HT-29 (cell line): ENCODE measurements around the gene MAT2A. TPM values are rescaled to one million over a fixed set of nuclear protein-coding genes. Genes with fewer than 3 reads are reported as not detected.
"Not testable (repeated sequence)": the region's sequence is repeated elsewhere in the genome, so short reads cannot be mapped to it uniquely, and the experiment has no call there.

Source experiments
- DNase-seq: peaks from one replicate; pipeline ENCODE4 v3.0.0-alpha.2; 2015; ENCODE audit warnings: low spot score
- total RNA-seq: library from RNA; depleted of rRNA; stranded (reverse); fragments of >200 nt; shearing (Covaris generic); gene quantifications from 2 replicates; pipeline ENCODE4 v1.2.3, GENCODE V29; 2014

Gene MAT2A
- total RNA-seq, 1 experiment from 2014 or later = 205 TPM

DNA sequence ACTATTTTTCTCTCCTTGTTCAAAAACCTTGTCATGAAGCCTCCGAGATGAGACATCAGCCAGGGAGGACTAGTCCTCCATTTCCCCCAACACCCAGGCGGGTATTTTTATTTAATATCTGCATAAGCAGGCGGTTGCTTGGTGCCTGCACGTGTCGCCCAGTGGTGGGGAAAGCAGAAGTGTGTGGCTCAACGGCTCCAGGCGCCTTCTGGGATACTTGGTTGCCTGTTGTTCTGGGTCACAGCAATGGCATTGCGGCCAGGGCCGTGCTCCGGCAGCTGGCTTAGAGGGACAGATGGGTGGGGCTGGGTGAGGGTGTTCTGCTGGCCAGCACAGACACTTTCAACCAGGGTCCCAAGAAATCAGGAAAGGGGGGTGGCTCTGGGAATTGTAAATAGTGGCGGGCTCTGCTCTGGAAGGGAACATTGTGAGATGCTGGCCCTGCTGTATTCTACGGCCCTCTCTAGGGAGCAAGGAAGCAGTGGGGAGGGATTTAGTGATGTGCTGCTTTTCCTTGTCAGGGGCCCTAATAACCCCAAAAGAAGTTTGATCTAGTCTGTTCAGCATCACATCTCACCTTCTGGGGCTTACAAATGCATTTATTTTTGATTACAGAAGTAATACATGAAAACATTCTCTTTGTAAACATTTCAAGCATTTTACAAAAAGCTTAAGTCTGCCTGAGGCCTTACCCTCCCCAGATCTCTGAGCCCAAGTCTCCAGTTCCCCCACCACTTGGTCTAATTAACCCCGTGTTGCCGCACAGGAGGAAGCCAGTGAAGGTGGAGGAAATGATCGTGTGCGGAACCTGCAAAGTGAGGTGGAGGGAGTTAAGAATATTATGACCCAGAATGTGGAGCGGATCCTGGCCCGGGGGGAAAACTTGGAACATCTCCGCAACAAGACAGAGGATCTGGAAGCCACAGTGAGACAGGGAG lies 39.5 kb downstream of the MAT2A start:
- DNase-seq = peak; percentile 41

DNA sequence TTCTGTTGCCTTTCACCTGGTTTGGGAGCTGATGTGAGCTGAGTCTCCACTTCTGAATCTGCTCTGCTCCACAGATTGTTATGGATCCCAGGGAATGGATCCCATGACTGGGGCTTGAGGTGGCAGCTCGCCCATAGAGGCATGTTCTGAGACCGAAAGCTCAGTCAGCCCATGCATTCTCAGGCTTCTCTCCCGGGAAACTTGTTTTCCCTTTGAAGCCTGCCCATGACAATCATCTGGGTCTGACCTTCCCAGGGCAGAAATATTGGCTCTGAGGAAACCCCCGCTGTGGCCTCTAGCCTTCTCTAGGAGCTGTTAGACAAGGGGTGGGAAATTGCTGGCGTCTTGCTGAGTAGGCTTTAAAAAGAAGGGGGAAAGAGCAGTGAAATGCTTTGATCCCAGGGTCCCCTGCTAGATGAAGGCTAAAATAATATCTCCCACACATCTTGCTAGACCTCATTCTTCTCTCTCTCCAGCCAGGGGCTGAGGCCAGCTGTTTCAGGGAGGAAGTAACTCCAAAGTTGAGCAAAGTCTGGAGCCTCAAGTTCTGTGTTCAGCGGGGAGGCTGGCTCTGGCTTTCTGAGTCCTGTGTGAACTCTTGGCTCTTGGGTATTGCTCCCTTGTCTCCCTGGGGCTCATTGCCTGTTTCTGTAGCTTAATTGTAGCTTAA lies 40.4 kb downstream of the MAT2A start:
- no peak for DNase-seq

DNA sequence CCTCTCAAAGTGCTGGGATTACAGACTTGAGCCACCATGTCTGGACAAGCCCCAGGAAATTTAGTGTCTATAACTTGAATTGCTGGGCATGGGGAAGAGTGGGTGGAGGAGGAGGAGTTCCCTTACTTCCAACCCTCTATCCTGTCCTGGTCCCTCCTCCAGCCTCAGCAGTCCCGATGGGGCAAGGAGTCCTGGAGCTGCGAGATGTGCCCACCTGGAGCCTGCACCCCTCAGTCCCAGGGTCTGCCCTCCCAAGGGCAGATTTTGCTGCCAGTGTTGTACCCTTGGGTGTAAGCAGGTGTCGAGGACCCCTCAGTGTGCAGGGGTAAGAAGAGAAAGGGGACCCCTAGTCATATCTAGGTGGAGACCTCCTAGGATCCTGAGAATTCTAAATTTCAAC lies 41.2 kb downstream of the MAT2A start:
- DNase-seq = no peak

DNA sequence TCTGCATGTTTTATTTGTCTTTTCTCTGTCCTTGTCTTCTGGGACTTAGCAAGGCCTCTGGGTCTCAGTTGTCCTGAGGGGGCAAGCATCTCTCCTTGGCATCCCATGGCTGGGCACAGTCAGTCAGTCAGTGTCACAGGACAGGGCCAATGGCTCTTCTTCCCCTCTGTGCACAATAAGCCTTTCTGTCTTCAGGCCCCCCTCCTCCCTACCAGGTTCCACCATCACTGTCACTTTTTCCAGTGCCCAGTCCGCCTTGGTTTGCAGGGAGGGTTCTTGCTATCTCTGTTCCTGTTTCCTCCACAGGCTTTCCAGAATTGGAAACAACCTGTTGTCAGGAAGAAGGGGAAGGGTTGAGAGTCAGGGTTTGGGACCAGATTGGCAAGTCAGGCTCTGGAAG lies 43.5 kb downstream of the MAT2A start:
- no peak for DNase-seq

DNA sequence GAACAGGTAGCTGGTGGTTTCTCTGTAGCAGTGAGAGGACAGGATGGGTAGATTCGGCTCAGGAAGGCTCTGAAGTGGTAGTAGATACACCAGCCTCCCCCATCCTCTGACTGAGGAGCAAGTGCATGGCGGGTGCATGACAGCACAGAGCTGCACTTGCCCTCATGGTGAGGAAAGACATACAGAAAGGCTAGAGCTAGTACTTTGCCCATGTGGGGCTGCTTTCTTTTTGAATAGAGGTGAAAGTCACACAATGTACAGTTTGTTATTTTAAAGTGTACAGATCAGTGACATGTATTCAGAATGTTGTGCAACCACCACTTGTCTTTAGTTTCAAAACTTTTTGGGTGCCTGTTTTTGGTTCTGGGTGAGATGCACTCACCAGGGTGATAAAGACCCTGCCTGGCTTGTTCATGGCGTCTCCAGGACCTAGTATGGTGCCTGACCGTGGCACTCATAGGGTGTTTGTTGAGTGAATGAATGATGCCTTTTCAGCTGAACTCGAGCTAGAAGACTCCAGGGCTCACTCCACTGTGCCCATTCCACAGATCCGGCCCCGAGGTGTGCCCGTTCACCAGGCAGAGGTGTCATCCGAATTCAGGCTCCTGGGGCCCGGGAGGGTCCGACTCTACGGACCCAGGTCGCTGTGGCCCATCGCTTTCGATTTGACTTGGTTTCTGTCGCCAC lies 44.8 kb downstream of the MAT2A start:
- no peak for DNase-seq

DNA sequence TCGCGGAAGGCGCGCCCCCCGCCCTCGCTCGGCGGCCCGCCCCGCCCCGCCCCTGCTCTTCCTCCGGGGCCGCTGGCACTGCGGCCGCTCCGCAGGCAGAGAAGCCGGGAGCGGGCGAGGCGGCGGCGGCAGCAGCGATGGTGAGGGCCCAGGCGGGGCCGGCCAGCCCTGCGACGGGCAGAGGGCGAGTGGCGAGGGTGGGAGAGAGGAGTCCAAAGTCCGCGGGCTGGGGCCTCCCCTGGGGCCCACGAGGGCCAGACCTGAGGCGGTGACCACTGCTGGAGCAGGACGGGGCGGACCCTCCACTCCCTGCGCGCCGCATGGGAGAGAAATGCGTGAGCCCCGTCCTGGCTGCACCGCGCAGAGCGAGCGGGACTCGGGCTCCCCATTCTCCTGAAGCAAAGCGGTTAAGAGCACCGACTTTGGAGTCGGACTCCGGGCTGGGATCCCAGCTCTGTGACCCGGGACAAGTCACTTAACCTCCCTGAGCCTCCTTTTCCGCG lies 45.4 kb downstream of the MAT2A start, which contains the start of gene VAMP5:
VAMP5 (plus strand) TSS at position 78 of the 503 bp plus-strand sequence; CDS start at position 138, 60 bp downstream.
- DNase-seq = peak; percentile 46

DNA sequence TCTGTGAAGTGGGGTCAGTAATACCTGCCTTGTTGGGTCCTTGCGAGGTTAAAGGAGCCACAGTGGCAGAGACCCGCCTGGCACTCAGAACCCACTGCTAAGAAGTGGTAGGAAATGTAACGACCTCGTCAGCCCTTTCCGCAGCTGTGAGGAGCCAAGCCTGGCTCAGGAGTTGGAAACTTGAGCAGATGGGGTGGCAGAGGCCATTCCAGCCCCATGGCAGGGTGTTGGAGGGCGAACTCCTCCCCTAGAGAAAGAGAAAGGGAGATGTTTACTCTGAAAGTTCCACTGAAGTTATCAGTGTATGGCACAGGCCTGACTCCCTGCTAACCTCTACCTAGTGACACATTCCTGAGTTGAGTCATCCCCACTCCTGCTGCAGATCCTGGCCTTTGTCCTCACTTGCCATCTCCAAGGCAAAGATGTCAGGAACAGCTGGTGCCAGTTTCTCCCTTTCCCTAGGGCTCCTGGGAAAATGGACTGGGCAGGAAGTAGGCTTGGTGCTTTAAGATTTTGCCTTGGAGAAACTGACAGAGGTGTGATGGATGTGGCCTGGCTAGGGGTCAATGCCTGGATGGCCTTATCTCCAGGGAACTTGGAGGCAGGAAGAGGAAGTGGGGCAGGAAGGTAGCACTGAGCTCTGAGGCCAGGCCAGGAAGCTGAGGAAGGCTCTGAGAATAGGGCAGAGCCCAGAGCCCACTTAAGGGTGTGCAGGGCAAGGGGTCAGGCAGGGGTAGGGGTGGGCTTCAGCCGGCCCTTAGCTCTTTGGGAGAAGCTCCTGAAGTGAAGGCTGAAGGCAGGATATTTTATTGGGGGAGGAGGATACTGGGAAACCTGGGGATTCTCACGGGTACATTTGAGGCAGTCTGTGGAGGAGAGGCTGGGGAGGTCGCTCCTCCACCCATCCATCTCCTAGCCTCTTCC lies 46.2 kb downstream of the MAT2A start:
- peak; percentile 87 for DNase-seq

DNA sequence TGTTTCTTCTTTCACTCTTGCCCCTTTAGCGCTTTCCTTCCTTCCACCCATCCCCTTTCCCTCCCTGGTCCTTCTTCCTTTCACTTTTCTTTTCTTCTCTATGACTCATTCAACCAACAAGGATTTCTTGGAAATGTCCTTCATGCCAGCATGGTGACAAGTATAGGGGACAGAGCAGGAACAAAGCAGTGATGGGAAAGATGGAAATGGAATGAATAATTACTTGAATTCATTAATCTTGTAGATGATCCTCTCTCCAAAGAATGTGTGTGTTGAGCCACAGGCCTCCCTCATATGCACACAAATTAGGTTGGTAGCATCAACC lies 46.8 kb downstream of the MAT2A start:
- DNase-seq = peak; percentile 35

DNA sequence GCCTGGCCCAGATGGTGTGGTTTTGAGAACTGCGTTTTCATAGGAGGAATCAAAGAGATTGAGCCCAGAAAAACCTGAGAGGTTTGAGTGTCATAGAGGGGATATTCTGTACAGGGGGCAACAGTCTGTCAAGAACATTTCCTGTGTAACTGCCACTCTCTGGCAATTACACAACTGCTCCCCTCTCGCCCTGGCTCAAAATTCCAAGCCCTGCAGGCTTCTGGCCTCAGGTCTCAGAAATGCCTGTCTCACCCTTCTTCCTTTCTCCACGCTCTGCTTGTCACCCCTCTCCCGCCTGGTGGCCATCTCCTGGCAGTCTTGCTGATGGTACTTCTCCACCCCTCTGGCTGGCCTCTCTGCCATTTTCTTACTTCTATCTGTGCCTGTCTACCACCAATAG lies 49.3 kb downstream of the MAT2A start:
- DNase-seq = no peak

DNA sequence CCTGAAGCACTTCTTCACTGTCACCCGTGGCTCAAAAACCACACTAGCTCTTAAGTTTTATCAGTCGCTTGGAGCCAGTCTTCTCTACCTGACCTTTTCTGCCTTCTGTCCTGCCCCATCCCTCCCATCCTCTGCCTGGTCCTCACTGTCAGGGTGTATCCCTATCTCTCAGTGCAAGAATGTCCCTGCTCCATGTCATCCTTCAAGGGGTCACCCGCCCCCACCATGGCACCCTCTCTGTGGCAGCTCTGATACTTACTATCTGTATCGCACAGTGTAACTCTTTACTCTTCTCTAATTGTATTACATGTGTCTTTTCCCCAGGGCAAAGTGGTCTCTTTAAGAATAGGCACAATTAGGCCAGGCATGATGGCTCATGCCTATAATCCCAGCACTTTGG lies 49.7 kb downstream of the MAT2A start:
- DNase-seq = no peak

DNA sequence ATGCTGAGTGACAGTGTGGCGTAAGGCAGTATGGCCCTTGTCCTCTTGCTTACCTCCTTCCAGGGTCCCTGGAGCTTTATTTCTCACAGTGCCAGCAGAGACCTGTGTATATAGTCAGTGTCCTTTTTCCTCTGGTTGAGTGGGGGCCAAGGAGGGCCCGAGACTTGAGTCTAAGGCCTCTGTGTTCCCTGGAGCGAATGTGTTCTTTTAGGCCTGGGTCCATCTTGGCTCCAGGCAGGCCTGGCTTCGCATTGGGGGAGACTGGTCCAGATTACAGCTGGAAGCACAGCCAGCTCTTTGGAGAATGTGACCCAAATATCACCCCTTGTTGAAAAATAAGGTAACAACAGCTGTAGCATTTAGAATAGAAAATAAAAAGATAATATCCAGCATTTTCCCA lies 50.2 kb downstream of the MAT2A start:
- no peak for DNase-seq

DNA sequence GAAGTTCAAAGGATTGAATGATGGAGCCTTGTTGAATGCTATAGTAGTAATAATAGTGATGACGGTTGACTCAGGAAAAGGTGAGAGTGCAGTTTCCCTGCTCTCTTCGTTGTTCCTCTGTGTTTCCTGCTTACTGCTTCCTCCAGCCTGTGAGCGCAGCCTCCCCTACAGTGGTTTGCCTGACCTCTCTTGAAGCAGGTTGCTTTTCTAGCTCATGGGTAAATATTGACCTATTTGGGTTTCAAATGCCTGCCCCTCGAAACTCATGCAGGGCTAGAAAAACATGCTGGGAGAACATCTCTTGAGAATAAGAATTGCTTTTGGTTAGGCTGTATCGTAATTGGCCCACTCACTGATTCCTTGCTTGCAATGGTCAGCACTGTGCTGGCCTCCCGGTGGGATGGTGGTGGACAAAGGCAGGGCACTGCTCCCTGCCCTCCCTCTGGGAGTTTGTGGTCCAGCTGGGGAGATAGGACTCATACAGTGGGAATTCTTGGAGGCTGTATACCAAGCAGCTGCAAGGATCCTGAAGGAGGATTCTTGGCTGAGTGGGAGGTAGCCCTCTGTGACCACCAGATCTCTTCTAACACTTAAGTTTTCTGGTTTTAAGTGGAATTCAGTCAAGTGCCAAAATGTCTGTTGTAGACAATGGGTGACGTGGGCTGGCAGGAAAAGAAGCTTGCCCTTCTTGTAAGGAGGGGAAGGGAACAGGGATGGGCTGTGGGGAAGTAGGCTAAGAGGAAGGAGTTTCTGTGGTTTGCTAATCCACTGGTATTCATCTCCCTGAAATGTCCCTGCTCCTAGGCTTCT lies 51.2 kb downstream of the MAT2A start:
- DNase-seq = no peak

DNA sequence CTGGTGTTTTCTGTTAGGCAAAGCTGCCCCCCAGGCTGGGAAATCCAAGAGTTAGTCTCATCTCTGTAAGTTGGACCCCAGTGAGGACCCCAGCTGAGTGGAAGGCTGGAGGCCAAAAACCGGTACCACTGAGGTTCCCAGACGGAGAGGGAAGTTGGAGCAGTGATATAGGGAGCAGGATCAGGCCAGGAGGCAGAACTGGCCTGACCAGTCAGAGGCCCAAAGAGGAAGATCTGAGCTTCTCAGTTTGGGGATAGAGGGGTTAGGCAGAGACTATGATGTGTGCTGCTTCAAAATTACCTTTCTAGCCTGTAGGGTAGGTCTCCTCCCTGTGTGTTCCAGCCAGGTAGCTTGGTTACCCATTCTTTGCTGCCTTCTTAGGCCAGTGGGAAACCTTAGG lies 52.0 kb downstream of the MAT2A start:
- no peak for DNase-seq

DNA sequence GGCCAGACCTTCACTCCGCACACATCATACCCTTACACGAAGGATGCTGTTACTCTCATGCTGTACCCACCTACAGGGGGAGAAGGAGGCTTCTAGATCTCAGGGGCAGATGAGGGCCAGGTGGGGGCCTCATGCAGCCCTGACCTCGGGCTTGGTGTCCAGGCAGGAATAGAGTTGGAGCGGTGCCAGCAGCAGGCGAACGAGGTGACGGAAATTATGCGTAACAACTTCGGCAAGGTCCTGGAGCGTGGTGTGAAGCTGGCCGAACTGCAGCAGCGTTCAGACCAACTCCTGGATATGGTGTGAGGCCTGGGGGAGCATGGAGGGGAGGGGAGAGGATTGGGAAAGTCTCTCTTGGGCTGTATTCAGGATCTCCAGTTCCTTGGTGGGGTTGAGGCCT lies 52.6 kb downstream of the MAT2A start:
- no peak for DNase-seq

DNA sequence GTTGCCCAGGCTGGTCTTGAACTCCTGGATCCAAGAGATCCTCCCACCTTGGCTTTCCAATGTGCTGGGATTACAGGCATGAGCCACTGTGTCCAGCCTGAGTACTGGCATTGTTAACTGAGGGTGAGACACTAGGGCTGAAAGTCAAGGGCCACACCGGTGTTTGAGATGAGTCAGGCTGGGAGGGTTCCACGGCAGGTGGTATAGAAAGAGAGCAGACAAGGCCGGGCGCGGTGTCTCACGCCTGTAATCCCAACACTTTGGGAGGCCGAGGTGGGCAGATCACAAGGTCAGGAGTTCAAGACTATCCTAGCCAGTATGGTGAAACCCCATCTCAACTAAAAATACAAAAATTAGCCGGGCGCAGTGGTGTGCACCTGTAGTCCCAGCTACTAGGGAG lies 53.3 kb downstream of the MAT2A start:
- DNase-seq = not testable (repeated sequence)

DNA sequence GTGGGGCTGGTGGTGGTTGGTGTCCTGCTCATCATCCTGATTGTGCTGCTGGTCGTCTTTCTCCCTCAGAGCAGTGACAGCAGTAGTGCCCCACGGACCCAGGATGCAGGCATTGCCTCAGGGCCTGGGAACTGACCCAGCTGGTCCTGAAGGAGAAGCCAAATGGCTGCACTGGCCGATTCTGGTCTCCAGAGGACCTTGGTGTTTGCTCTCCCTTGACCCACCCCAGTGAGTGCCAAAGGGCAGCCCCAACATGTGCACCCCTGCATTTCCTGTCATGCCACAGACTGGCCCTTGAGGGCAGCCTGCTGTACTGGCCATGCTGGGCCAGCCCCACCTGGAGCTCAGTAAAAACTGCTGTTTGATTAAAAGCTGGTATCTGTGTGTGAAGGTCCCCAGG lies 54.1 kb downstream of the MAT2A start:
- peak; percentile 34 for DNase-seq
